ENCODE results near the gene CELF2. TPM values are rescaled to one million over a fixed set of nuclear protein-coding genes. Genes with fewer than 3 reads are reported as not detected.
A peak's percentile ranks its signal among the peaks of the same experiment; 100 is the strongest.

CELF2 gene
- total RNA-seq, 1 donor from 2014 or later = 3.8 TPM

- Mint-ChIP-seq H3K27me3 (peaks cover 11% of the 10 kb centered on the region), H3K27ac (no peak overlapping the region), H3K36me3 (ENCODE audit: insufficient read depth) (no peaks in the 10 kb centered on the region), H3K4me3 (ENCODE audit: low read depth) (no peak overlapping the region), H3K4me1 (ENCODE audit: low read depth) (no peaks in the 10 kb centered on the region), H3K9me3 (ENCODE audit: low read depth) (no peaks in the 10 kb centered on the region)
- DNase-seq (ENCODE audit: low spot score, unreplicated experiment) = no peak
- TF ChIP-seq CTCF (IDR thresholded peaks at IDR 0.05; ENCODE audit: unreplicated experiment) = no peak
Measured at GRCh38 chr10:11257440-11258090, 239.9 kb downstream of the CELF2 start.

- Mint-ChIP-seq H3K9me3 (ENCODE audit: low read depth) (no peaks in the 10 kb centered on the region), H3K27ac (no peak overlapping the region), H3K4me1 (ENCODE audit: low read depth) (no peaks in the 10 kb centered on the region), H3K4me3 (ENCODE audit: low read depth) (no peak overlapping the region), H3K27me3 (peaks cover 18% of the 10 kb centered on the region), H3K36me3 (ENCODE audit: insufficient read depth) (no peaks in the 10 kb centered on the region)
- DNase-seq (ENCODE audit: low spot score, unreplicated experiment) = no peak
- TF ChIP-seq CTCF (IDR thresholded peaks at IDR 0.05; ENCODE audit: unreplicated experiment) = peak; percentile 26
Measured at GRCh38 chr10:11260170-11260569, 242.5 kb downstream of the CELF2 start.

- H3K4me1 Mint-ChIP-seq (ENCODE audit: low read depth) = peaks cover 6% of the 10 kb centered on the region
- no peaks in the 10 kb centered on the region for H3K9me3 Mint-ChIP-seq (ENCODE audit: low read depth)
- peaks cover 18% of the 10 kb centered on the region for H3K27me3 Mint-ChIP-seq
- no peaks in the 10 kb centered on the region for H3K36me3 Mint-ChIP-seq (ENCODE audit: insufficient read depth)
- no peak for DNase-seq (ENCODE audit: low spot score, unreplicated experiment)
- no peak overlapping the region for H3K4me3 Mint-ChIP-seq (ENCODE audit: low read depth)
- no peak for TF ChIP-seq CTCF (IDR thresholded peaks at IDR 0.05; ENCODE audit: unreplicated experiment)
- no peak overlapping the region for H3K27ac Mint-ChIP-seq
Measured at GRCh38 chr10:11261143-11261542, 243.5 kb downstream of the CELF2 start.

- DNase-seq (ENCODE audit: low spot score, unreplicated experiment) = no peak
- Mint-ChIP-seq H3K27me3 (peaks cover 23% of the 10 kb centered on the region), H3K4me3 (ENCODE audit: low read depth) (no peak overlapping the region), H3K36me3 (ENCODE audit: insufficient read depth) (no peaks in the 10 kb centered on the region), H3K4me1 (ENCODE audit: low read depth) (peaks cover 12% of the 10 kb centered on the region), H3K27ac (no peak overlapping the region), H3K9me3 (ENCODE audit: low read depth) (no peaks in the 10 kb centered on the region)
- no peak for TF ChIP-seq CTCF (IDR thresholded peaks at IDR 0.05; ENCODE audit: unreplicated experiment)
Measured at GRCh38 chr10:11261687-11262493, 244.2 kb downstream of the CELF2 start.

- no peaks in the 10 kb centered on the region for H3K9me3 Mint-ChIP-seq (ENCODE audit: low read depth)
- H3K27ac Mint-ChIP-seq = no peak overlapping the region
- H3K36me3 Mint-ChIP-seq (ENCODE audit: insufficient read depth) = no peaks in the 10 kb centered on the region
- H3K4me1 Mint-ChIP-seq (ENCODE audit: low read depth) = peaks cover 15% of the 10 kb centered on the region
- H3K4me3 Mint-ChIP-seq (ENCODE audit: low read depth) = no peak overlapping the region
- no peak for TF ChIP-seq CTCF (IDR thresholded peaks at IDR 0.05; ENCODE audit: unreplicated experiment)
- no peak for DNase-seq (ENCODE audit: low spot score, unreplicated experiment)
- H3K27me3 Mint-ChIP-seq = peaks cover 26% of the 10 kb centered on the region
Measured at GRCh38 chr10:11262494-11263345, 245.0 kb downstream of the CELF2 start.
